NCI-H1105 treated with DMSO at 0.1 percent for 48 hours (cell line): ENCODE results near the gene SCGB3A1.

Experiments
- DNase-seq: peaks from one replicate; lab custom pipeline; 2025; lab: John Stamatoyannopoulos, UW

Gene SCGB3A1

DNA sequence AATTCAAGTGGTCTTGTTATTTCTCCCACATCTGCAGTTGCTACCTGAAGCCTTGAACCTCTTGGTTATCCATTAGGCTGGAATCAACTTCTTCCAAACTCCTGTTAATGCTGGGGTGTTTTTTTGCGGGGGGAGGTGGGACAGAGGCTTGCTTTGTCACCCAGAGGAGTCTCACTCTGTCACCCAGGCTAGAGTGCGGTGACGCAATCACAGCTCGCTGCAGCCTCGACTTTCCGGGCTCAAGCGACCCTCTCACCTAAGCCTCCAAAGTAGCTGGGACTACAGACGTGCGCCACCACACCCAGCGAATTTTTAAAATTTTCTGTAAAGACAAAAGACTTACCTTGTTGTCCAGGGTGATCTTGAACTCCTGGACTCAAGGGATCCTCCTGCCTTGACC, 4.4 kb downstream of the SCGB3A1 start:
- no peak for DNase-seq

GRCh38 chr5:180586204-180586603, 5.1 kb downstream of the SCGB3A1 start:
- DNase-seq: no peak

- DNase-seq: no peak
Measured at GRCh38 chr5:180583738-180584137, 7.6 kb downstream of the SCGB3A1 start.

DNA sequence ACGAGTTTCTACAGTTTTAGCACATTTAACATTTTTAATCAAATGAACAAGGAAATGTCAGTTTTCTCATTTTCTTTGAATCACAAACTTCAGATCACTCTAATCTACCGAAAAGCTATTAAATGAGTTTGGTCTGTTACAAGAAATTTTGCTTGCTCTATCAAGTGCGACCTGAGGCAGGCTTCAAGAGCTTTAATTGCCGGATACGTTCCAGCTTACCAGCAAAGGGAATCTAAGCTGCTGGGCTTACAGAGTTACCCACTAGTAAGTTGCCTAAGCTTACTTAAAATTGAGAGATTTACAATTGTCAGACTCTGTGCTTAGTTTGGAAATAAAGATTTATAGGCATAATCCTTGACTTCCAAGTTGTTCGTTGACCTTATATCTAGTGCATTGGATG, 10.6 kb downstream of the SCGB3A1 start:
- no peak for DNase-seq

- DNase-seq: no peak
Measured at GRCh38 chr5:180575571-180575970, 15.7 kb downstream of the SCGB3A1 start.

- DNase-seq: no peak
Measured at GRCh38 chr5:180568914-180569313, 22.4 kb downstream of the SCGB3A1 start.

DNA sequence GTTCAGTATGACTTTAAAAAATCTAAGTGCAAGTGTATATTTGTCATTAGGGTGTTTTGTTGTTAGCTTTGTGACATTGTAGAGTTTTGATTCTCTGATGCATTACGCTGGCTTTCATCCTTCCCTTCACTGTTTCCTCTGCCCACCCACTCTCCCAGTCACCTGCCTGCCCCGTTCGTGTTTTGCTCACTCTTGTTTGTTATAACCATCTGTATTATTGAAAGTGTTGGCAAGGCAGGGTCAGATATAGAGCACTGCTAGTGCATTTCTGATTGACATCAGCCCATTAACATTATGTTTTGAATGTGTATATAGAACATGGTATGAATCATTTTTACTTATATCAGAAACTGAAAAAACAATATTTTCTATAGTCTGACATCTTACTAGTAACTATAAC, 27.3 kb downstream of the SCGB3A1 start:
- no peak for DNase-seq

- DNase-seq: no peak
Measured at GRCh38 chr5:180558232-180558631, 33.1 kb downstream of the SCGB3A1 start.

DNA sequence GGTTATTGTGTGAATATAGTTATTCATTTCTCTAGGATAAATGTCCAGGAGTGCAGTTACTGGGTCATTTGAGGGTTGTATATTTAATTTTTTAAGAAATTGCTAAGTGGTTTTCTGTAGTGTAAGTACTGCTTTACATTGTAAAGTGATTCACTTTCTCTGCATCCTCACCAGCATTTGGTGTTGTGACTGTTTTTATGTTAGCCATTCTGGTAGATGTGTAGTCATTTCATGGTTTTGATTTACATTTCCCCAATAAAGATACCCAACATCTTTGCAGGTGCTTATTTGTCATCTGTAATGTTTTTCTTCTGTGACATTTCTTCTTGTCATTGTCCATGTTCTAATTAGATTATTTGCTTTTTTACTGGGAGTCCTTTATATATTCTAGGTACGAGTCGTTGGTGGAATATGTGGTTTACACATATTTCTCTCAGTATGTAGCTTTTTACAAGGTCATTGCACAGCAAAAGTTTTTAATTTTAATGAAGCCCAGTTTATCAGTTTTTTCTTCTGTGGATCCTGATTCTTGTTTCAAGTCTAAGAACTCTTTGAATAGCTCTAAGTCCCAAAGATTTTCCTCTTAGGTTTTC, 34.0 kb downstream of the SCGB3A1 start:
- no peak for DNase-seq

GRCh38 chr5:180555168-180555921, 36.0 kb downstream of the SCGB3A1 start:
- DNase-seq: no peak

DNA sequence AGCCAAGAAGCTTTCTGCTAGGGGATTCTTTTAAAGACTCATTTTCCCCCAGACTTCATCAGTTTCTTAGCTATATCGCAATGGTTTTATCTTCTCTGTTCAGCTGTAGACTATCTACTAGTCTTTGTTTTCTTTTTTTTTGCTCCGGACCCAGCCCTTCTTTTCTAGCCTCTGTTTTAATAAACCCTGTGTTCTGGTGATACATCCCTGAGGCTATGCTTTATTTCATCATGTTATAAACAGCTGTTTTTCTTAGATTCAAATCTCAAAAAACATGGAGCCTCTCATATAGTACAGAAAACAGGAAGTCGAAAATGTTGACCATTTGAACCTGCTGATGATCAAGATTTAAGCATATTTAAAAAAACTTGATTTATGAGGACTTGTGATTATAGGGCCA, 37.8 kb downstream of the SCGB3A1 start:
- no peak for DNase-seq

- no peak for DNase-seq
Measured at GRCh38 chr5:180548563-180548962, 42.7 kb downstream of the SCGB3A1 start.

DNA sequence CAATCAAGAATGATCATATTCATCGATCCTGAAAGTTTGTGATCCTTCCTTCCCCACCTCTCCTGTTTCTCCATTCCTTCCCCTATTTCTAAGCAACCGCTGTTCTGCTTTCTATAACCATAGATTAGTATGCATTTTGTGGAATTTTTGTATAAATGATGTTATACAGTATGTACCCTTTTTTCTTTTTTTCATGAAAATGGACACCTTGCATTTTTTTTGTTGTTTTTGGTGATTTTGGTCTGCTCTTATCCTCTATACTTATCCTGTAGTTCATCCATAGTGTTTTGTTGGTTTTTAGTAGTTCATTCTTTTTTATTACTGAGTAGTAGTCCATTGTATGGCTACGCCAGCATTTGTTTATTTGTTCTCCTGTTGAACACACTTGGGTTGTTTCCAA, 46.1 kb downstream of the SCGB3A1 start:
- DNase-seq: no peak

DNA sequence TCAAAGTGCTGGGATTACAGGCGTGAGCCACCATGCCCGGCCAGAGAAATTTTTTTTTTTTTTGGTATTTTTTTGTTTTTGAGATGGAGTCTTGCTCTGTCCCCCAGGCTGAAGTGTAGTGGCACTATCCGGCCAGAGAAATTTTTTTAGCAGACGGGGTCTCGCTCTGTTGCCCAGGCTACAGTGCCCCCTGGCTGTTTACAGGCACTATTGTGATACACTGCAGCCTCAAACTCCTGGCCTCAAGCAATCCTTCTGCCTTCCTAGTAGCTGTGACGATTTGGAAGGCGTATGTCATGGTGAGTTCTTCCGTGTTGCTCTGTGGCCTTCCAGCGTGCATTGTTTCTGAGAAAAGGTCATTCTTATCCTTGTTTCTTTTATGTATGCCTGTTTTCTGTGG, 49.6 kb downstream of the SCGB3A1 start:
- DNase-seq: no peak
